Measurements from ENCODE around the gene SLC7A10.

- TF ChIP-seq POLR2AphosphoS5 (IDR thresholded peaks at IDR 0.05; ENCODE audit: insufficient read depth in 1 of 2, low read depth in 1 of 2) = no peak
- TF ChIP-seq POLR2A (IDR thresholded peaks at IDR 0.05) = no peak
Measured at GRCh38 chr19:33201886-33202545, 23.6 kb downstream of the SLC7A10 start.

All from vagina (tissue), 2 donors.